OCI-LY7 (cell line): ENCODE results near the gene SIDT1.
"Not testable (repeated sequence)": the region's sequence is repeated elsewhere in the genome, so short reads cannot be mapped to it uniquely, and the experiment has no call there.

Source experiments
- CTCF ChIP-seq: fragments of 200-600 bp; sonication (generic); conservative IDR thresholded peaks from 2 replicates; pipeline ENCODE4 v1.5.1; 2014; ENCODE audit warnings: mild to moderate bottlenecking, antibody characterized with exemption, low read length, moderate library complexity, mixed read lengths
- EZH2phosphoT487 ChIP-seq: fragments of 200-600 bp; sonication (generic); IDR thresholded peaks from 2 replicates; pipeline ENCODE4 v1.6.1; 2018; ENCODE audit warnings: low read depth, borderline replicate concordance, mild to moderate bottlenecking, mixed run types, antibody characterized with exemption, low read length, moderate library complexity, mixed read lengths

- TF ChIP-seq CTCF, EZH2phosphoT487: not testable (repeated sequence)
These were observed 103.7 kb downstream of the SIDT1 start for GRCh38 chr3:113636034-113636433.
